Stimulated activated CD4-positive, alpha-beta T cell treated with anti-CD3 and anti-CD28 coated beads, Interleukin-4, amount 100 ng/mL, for 24 hours (primary cell): ENCODE results near the gene AP1M1.
A peak's percentile ranks its signal among the peaks of the same experiment; 100 is the strongest.
"Not testable (repeated sequence)": the region's sequence is repeated elsewhere in the genome, so short reads cannot be mapped to it uniquely, and the experiment has no call there.

Experiments
- DNase-seq: peaks from one replicate; pipeline ENCODE4 v3.0.0-alpha.2; 2020

The AP1M1 gene

DNA sequence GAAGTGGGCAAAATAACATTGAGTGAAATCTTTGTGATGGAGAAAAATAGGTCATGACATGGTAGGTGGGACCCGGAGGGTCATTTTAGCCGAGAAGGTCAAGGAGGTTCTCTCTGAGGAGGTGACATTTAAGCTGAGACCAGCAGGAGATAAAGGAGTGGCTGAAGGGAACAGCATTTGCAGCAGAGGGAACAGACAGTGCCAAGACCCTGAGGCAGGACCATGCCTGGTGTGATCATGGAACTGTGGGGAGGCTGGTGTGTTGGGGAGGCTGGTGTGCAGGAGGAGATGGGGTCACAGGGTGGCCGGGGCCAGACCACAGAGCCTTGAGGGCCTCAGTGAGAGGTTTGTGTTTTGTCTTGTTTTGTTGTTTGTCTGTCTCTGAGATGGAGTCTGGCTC, 67.5 kb downstream of the AP1M1 start:
- DNase-seq, result no peak

DNA sequence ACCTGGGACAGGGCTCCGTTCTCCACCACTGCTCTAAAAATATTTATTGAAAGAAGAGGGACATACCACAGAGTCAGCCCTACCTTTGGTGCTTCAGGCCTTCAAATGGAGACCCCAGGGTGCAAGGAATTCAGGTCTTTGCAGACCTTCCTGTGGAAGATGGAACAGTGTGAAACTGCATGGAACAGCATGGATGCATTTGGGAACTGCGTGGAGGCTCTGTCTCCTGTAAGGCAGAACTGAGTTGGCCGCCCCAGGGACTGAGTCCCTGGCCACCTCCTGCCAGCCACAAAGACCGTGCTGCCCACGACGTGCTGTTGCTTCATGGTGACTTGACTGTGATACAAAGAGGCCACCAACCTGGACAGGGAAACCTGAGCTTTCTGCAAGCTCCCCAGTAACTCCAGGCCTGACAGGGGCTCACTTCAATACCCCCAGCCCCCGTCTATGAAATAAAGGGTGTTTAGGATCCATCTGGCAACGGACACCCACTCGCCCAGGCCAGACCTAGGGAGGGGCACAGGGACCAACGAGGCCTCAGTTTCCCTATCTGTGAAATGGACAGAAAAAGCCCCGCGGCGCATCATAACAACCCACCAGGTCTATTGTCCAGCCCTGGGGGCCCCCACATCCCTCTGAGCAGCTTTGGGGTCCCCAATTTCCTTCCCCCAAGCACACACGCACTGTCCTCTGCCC, 68.3 kb downstream of the AP1M1 start:
- DNase-seq, result no peak

DNA sequence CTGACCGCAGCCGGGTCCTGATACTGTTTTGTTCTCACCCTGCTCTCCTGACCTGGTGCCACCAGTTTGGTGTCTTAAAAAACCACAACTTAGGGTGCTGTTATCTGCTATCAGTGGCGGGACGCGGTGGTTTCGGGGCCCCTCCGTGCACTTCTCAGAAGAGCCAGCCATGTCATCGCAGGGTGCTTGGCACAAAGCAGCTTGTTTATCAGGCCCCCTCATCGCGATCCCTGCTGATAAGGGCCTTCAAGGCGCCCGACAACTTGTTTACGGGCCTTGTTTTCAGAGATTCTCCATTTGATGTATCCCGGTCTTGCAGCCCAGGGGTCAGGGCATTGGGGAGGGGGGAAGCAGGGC, 68.9 kb downstream of the AP1M1 start:
- DNase-seq, result peak; percentile 50

GRCh38 chr19:16268676-16269319, 71.1 kb downstream of the AP1M1 start:
- DNase-seq, result peak; percentile 47

DNA sequence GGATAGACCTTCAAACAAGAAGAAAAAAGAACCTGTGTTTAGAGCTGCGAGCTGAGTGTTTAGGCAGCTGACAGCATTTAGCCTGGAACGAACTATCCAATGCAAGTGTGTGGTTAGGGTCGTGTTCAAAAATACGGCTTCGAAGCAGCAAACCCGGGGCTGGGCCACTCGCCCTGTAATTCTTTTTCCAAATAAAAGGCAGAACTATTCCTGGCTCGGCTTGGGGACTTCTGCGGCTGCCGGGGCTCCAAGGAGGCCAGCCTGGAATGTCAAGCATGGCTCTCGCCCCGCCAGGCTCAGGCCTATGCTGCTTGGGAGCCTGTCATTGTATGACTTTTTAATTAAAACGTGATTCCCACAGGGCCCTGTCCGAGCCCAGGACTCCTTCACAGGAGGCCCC, 75.2 kb downstream of the AP1M1 start:
- DNase-seq, result no peak

- no peak for DNase-seq
Observed at GRCh38 chr19:16274447-16274846, 76.7 kb downstream of the AP1M1 start.

DNA sequence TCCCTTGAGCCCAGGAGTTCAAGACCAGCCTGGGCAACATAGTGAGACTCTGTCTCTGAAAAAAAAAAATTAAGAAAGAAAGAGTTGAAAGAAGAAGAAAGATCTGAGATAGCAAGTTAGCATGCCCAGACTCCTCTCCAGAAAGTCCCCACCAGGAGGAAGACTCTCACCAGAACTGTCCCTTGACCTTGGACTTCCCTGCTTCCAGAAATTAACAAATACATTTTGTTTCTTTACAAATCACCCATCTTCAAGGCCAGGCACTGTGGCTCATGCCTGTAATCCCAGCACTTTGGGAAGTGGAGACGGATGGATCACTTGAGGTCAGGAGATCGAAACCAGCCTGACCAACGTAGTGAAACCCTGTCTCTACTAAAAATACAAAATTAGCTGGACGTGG, 82.6 kb downstream of the AP1M1 start:
- DNase-seq, result no peak

DNA sequence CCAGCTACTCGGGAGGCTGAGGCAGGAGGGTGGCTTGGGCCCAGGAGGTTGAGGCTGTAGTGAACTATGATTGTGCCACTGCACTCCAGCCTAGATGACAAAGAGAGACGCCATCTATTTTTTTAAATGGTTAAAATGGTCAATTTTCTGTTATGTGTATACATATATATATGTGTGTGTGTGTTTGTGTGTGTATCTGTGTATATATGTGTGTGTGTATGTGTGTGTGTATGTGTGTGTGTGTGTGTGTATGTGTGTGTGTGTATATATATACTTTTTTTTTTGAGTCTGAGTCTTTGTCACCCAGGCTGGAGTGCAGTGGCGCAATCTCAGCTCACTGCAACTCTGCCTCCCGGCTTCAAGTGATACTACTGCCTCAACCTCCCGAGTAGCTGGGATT, 84.0 kb downstream of the AP1M1 start:
- no peak for DNase-seq

DNA sequence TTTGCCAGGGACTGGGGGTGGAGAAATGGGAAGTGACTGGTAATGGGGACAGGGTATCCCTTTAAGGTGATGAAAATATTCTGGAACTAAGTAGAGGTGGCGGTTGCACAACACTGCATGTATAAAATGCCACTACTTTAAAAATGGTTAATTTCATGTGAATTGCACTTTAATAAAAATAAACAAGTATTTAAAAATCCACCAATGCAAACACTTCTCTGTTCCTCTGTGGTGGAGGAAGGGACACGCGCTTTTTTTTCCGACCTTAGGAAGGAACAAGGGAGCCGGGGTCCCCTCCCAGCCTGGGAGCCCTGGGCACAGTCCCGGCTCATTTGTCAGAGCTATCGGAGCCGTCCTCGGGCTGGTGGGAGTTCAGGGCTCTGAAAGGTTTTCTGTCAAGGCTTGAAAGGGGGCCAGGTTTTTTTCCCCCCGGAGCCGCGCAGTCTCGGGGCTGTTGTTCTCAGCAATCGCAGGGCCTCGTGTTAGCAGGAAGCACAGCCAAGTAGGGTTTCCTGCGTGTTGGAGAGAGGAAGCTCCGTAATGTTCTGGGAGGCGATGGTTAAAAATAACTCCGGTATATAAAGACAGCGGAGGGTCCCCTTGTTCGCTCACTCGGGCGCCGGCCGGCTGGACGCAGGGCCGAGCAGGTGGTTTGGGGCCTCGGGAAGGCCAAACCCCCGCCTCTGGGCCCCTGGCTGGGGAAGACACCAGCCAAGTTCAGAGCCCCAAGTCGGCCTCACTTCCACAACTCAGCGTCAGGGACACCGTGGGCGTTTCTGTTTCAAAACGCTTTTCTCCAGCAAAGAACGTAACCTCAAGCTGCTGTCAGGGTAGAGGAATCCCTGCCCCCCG, 85.7 kb downstream of the AP1M1 start:
- DNase-seq, result peak; percentile 80

- DNase-seq, result no peak
Observed at GRCh38 chr19:16284505-16284904, 86.8 kb downstream of the AP1M1 start.

- DNase-seq, result not testable (repeated sequence)
Observed at GRCh38 chr19:16285079-16285478, 87.4 kb downstream of the AP1M1 start.

GRCh38 chr19:16285769-16286498, 88.2 kb downstream of the AP1M1 start:
- DNase-seq, result no peak

- no peak for DNase-seq
Observed at GRCh38 chr19:16288544-16288943, 90.8 kb downstream of the AP1M1 start.

- no peak for DNase-seq
Observed at GRCh38 chr19:16289594-16289993, 91.9 kb downstream of the AP1M1 start.

- DNase-seq, result no peak
Observed at GRCh38 chr19:16290692-16291091, 93.0 kb downstream of the AP1M1 start.

DNA sequence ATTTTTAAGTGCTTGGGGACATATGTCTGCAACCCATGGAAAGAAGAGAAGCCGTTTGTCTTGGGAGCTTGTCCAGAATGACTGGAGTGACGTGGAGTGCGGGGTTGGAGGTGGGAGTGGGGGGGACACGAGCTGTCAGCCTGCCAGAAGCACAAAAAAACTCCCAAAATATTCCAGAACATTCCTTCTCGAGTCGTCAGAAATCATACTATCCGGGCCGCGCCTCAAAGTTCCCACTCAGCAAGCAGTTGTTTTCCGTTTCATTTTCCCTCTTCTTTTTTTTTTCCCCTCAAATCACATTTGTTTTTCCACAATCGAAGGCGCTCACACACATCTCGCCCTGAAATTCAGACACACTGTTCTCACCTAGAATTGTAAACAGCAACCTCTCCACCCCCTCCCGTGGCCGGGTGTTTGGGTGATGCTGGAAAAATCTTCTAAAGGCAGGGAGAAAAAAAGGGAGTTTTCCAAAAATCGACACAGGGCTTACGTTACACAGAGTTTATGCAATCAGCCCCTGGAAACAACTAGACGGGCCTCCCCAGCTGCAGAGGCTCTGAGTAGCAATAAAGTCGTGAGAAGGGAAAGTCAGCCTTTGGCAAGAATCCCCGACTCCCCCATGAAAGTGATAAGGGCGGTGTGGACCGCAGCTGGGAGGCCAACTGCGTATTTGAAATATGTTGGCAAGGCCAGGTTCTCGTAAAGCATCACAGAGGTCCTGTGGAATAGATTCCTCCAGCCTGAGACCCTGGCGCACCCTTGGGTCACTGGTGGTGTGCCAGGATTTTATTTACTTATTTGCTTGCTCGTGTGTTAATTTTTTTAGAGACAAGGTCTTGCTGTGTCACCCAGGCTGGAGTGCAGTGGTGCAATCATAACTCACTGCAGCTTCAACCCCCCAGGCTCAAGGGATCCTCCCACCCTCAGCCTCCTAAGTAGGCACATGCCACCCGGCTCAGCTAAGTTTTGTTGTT, 95.7 kb downstream of the AP1M1 start:
- no peak for DNase-seq

GRCh38 chr19:16295057-16295456, 97.3 kb downstream of the AP1M1 start:
- no peak for DNase-seq
